Measurements from ENCODE around the gene TRABD2A.

DNA sequence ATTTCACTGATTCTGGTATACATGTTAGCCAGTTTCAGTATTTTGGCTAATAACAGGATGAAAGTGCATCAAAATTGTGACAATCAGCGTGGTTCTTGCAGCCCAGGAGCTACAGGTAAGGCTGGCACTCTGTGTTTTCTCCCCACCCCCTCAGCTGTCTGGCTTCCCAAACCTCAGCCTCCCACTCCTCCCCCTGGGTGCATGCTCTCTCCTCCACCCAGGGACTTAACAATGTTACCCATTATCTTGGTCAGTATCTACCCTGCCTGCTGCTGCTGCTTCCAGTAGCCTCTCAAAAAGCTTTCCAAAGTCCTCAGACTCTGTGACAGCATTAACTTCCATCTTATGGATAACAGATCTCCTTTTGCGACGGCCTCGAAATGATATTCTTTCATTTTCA lies 41.0 kb downstream of the TRABD2A start:
- TF ChIP-seq POLR2A (IDR thresholded peaks at IDR 0.05; ENCODE audit: low read length) (no peak), GATA1 (IDR thresholded peaks at IDR 0.05; ENCODE audit: low read depth, low read length) (no peak)
